DOHH2 (cell line): ENCODE results near the gene IL1A.

Source experiments
- H3F3A ChIP-seq: fragments of 200-600 bp; sonication (generic), shearing (Covaris generic); 2 replicates; pipeline ENCODE4 v1.6.0; 2016; ENCODE audit warnings: antibody characterized with exemption, mild to moderate bottlenecking; ENCODE audit not compliant: control insufficient read depth, insufficient read depth
- H3K27ac ChIP-seq: fragments of 200-600 bp; sonication (generic); 2 replicates; pipeline ENCODE4 v1.5.1; 2014; ENCODE audit warnings: low read depth, mild to moderate bottlenecking, low read length, moderate library complexity
- H3K27me3 ChIP-seq: fragments of 200-600 bp; sonication (generic); 2 replicates; pipeline ENCODE4 v1.6.1; 2014; ENCODE audit warnings: mild to moderate bottlenecking, low read length, mixed read lengths; ENCODE audit not compliant: control insufficient read depth
- H3K36me3 ChIP-seq: fragments of 200-600 bp; sonication (generic); 2 replicates; pipeline ENCODE4 v1.6.1; 2014; ENCODE audit warnings: mild to moderate bottlenecking, low read length, moderate library complexity, mixed read lengths; ENCODE audit not compliant: control insufficient read depth
- H3K4me1 ChIP-seq: fragments of 200-600 bp; sonication (generic); 2 replicates; pipeline ENCODE4 v1.6.1; 2014; ENCODE audit warnings: mild to moderate bottlenecking, low read length, mixed read lengths; ENCODE audit not compliant: control insufficient read depth
- H3K4me2 ChIP-seq: fragments of 200-600 bp; sonication (generic); 2 replicates; pipeline ENCODE4 v1.6.0; 2014; ENCODE audit warnings: mild to moderate bottlenecking, low read length, moderate library complexity
- H3K4me3 ChIP-seq: fragments of 200-600 bp; sonication (generic); 2 replicates; pipeline ENCODE4 v1.5.1; 2014; ENCODE audit warnings: mild to moderate bottlenecking, low read length, mixed read lengths
- H3K79me2 ChIP-seq: fragments of 200-600 bp; sonication (generic); 2 replicates; pipeline ENCODE4 v1.6.1; 2014; ENCODE audit warnings: mild to moderate bottlenecking, low read length, mixed read lengths; ENCODE audit not compliant: control insufficient read depth
- H3K9me2 ChIP-seq: fragments of 200-600 bp; sonication (generic); replicated peaks from 2 replicates; pipeline ENCODE4 v1.6.1; 2014; ENCODE audit warnings: mild to moderate bottlenecking, low read length, mixed read lengths; ENCODE audit not compliant: control insufficient read depth
- H3K9me3 ChIP-seq: fragments of 200-600 bp; sonication (generic); 2 replicates; pipeline ENCODE4 v1.6.1; 2014; ENCODE audit warnings: antibody characterized with exemption, low read length, mixed read lengths; ENCODE audit not compliant: control insufficient read depth, insufficient read depth
- H4K20me1 ChIP-seq: fragments of 200-600 bp; sonication (generic); 2 replicates; pipeline ENCODE4 v1.6.0; 2014; ENCODE audit warnings: low read depth, mild to moderate bottlenecking, antibody characterized with exemption, low read length, moderate library complexity; ENCODE audit not compliant: control insufficient read depth, insufficient read depth
- EZH2phosphoT487 ChIP-seq: fragments of 200-600 bp; sonication (generic); IDR thresholded peaks from 2 replicates; pipeline ENCODE4 v1.6.1; 2017; ENCODE audit warnings: borderline replicate concordance, mild to moderate bottlenecking, antibody characterized with exemption, low read length, moderate library complexity, mixed read lengths
- TF ChIP-seq, protein P1 (sequence below): fragments of 200-600 bp; sonication (generic); IDR thresholded peaks from one replicate; pipeline ENCODE4 v1.5.1; 2014; ENCODE audit warnings: antibody characterized with exemption, mild to moderate bottlenecking, low read depth, low read length; ENCODE audit not compliant: poor library complexity, severe bottlenecking

Gene IL1A

DNA sequence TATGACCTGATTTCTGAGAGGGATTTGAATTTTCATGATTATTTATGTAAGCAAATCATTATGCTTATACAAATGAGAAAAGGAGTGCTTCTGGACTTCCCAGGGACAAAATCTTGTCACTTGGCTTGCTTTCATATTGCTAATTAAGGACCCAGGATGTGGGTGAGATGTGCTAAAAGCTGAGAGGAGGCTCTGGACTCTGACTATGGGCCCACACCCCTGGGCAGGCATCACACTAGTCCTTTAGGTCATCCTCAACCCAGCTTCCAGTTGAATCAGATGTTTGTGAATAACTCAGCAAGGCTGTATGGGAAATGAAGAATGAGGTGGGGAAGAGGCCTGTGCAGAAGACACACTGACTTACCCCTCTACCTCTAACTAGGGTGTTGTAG is 40.4 kb upstream of the IL1A start:
- Histone ChIP-seq H4K20me1 (no peaks in the 10 kb centered on the region), H3K4me2 (no peak overlapping the region), H3K9me3 (no peaks in the 10 kb centered on the region), H3K4me3 (no peak overlapping the region), H3K36me3 (no peaks in the 10 kb centered on the region), H3K4me1 (no peaks in the 10 kb centered on the region), H3K27ac (no peak overlapping the region), H3K27me3 (no peaks in the 10 kb centered on the region), H3F3A (no peaks in the 10 kb centered on the region), H3K79me2 (no peaks in the 10 kb centered on the region), H3K9me2 (no peaks in the 10 kb centered on the region)
- TF ChIP-seq, protein P1, sequence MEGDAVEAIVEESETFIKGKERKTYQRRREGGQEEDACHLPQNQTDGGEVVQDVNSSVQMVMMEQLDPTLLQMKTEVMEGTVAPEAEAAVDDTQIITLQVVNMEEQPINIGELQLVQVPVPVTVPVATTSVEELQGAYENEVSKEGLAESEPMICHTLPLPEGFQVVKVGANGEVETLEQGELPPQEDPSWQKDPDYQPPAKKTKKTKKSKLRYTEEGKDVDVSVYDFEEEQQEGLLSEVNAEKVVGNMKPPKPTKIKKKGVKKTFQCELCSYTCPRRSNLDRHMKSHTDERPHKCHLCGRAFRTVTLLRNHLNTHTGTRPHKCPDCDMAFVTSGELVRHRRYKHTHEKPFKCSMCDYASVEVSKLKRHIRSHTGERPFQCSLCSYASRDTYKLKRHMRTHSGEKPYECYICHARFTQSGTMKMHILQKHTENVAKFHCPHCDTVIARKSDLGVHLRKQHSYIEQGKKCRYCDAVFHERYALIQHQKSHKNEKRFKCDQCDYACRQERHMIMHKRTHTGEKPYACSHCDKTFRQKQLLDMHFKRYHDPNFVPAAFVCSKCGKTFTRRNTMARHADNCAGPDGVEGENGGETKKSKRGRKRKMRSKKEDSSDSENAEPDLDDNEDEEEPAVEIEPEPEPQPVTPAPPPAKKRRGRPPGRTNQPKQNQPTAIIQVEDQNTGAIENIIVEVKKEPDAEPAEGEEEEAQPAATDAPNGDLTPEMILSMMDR = no peak
- no peak for TF ChIP-seq EZH2phosphoT487

DNA sequence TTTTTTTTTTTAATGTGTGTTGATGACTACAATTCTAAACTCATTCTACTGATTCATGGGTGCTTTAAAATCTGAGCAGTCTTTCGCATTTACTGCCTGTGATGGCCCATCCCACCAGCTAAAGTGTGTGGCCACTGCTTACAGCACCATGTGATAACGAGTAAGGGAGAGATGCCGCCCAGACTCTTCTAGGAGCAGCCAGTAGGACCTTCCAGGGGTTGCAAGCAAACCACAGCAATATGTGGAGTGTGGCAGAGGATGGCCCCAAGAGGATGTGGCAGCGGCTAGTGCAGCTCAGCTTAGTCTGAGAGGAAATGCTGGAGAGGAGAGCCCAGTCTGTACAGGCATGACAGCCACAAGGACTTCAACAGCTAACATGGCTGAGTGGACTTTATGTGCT is 37.4 kb upstream of the IL1A start:
- no peaks in the 10 kb centered on the region for H3K9me2 ChIP-seq
- no peak overlapping the region for H3K4me2 ChIP-seq
- no peaks in the 10 kb centered on the region for H3K27me3 ChIP-seq
- H3F3A ChIP-seq = no peaks in the 10 kb centered on the region
- no peaks in the 10 kb centered on the region for H3K36me3 ChIP-seq
- no peak overlapping the region for H3K4me3 ChIP-seq
- H3K79me2 ChIP-seq = no peaks in the 10 kb centered on the region
- H3K9me3 ChIP-seq = no peaks in the 10 kb centered on the region
- no peaks in the 10 kb centered on the region for H4K20me1 ChIP-seq
- no peak for TF ChIP-seq EZH2phosphoT487
- TF ChIP-seq, protein P1 = no peak
- H3K4me1 ChIP-seq = no peaks in the 10 kb centered on the region
- H3K27ac ChIP-seq = no peak overlapping the region

DNA sequence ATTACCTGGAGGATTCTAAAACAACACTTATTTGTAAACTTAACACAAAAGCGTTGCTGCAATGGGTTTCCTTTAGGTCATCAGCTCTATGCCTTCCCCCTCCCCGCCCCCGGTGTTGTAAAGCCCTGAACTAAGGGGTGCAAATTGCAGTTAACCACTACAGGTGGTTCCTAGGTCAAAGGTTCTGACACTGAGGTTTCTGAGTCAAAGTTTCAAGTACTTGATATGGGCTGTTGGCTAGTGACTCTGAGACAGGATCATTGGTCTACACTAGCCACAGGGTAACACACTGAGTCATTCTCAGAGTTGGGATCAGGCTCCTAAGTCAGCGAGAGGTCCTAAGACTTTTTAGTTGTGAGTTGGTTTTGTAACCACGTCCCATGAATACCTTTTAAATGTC is 36.8 kb upstream of the IL1A start:
- H3K27ac ChIP-seq = no peak overlapping the region
- H3K9me3 ChIP-seq = no peaks in the 10 kb centered on the region
- H3F3A ChIP-seq = no peaks in the 10 kb centered on the region
- no peaks in the 10 kb centered on the region for H3K4me1 ChIP-seq
- no peaks in the 10 kb centered on the region for H3K79me2 ChIP-seq
- TF ChIP-seq, protein P1 = no peak
- no peak for TF ChIP-seq EZH2phosphoT487
- H3K4me3 ChIP-seq = no peak overlapping the region
- no peaks in the 10 kb centered on the region for H3K9me2 ChIP-seq
- H3K27me3 ChIP-seq = no peaks in the 10 kb centered on the region
- H3K4me2 ChIP-seq = no peak overlapping the region
- no peaks in the 10 kb centered on the region for H4K20me1 ChIP-seq
- H3K36me3 ChIP-seq = no peaks in the 10 kb centered on the region

DNA sequence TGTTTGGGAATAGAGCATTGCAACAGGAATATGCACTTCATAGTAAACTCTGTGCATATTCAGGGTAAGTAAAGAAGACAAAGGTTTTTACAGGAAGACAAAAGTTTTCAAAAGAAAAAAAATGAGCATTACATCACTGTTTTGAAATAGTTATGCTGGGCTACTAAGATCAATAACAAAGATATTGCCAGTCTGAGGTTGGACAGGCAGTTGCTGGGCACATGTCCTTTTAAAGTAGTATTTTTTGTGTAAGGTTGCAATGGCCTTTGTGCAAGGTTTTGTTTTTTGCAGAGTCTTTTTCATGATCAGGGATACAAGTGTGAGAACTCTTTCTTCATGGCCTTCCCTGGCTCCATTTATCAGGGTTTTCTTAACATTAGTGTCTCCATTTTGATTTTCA is 36.0 kb upstream of the IL1A start:
- no peak overlapping the region for H3K4me3 ChIP-seq
- no peaks in the 10 kb centered on the region for H4K20me1 ChIP-seq
- H3K79me2 ChIP-seq = no peaks in the 10 kb centered on the region
- H3K27ac ChIP-seq = no peak overlapping the region
- no peaks in the 10 kb centered on the region for H3F3A ChIP-seq
- no peaks in the 10 kb centered on the region for H3K9me2 ChIP-seq
- no peaks in the 10 kb centered on the region for H3K27me3 ChIP-seq
- no peaks in the 10 kb centered on the region for H3K4me1 ChIP-seq
- no peaks in the 10 kb centered on the region for H3K9me3 ChIP-seq
- no peaks in the 10 kb centered on the region for H3K36me3 ChIP-seq
- TF ChIP-seq EZH2phosphoT487 = no peak
- TF ChIP-seq, protein P1 = no peak
- no peak overlapping the region for H3K4me2 ChIP-seq
